GM21619 (cell line): ENCODE results near the gene GPR34.
"Not testable (repeated sequence)": the region's sequence is repeated elsewhere in the genome, so short reads cannot be mapped to it uniquely, and the experiment has no call there.

Experiments
- ATAC-seq: cut with Tn5 transposase; IDR thresholded peaks from one replicate; pipeline ENCODE4 v1.9.1; 2021; ENCODE audit not compliant: unreplicated experiment

The GPR34 gene

DNA sequence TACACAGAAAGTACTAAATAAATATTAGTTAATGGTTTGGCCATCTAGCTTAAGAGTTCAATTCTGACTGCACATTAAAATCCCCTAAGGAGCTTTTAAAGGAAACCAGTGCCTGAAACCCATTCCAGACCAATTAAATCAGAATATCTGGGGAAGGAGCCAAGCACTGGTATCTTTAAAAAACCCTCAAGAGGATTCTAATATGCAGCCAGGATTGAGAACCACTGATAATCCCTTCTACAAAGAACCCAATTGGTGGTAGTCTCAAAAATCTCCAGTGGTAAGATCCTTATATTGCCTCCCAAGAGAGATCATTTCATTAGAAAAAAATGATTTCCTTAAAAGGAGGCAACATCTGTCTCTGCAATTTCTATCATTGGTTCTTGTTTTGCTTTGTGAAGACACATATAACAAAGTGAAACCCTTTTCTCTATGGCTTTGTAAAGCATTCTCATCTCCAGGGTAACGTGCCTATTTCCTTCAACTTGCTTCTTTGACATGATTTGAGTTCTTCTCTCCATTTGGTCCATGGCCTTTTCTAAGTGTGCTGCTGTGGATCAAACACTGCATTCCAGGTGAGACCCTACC, 3.5 kb downstream of the GPR34 start:
- ATAC-seq, result no peak

DNA sequence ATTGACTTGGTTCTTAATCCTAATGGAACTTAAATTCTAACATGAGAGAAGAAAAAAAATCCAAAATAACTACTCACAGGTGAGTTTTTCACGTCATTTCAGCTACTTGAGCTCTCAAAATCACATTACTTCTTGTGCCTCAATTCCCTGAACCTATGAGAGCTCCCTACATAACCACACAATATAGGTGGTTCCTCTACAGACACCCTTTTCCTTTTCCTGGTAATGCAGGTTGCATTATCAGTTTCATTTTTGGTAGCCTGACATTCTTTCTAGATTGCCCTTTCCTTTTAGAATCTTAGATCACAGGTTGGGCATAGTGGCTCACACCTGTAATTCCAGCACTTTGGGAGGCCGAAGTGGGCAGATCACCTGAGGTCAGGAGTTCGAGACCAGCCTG, 4.3 kb downstream of the GPR34 start:
- ATAC-seq, result no peak

DNA sequence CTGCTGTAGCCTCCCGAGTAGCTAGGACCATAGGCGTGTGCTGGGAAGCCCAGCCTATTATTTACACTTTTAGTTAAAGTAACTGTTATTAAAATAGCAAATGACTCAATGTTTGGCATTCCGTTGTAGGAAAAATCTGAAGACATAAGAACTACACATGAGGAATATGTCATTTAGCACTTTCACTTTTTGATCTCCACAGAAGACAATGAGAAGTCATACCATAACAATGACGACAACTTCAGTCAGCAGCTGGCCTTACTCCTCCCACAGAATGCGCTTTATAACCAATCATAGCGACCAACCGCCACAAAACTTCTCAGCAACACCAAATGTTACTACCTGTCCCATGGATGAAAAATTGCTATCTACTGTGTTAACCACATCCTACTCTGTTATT, 6.7 kb downstream of the GPR34 start:
- ATAC-seq, result no peak

DNA sequence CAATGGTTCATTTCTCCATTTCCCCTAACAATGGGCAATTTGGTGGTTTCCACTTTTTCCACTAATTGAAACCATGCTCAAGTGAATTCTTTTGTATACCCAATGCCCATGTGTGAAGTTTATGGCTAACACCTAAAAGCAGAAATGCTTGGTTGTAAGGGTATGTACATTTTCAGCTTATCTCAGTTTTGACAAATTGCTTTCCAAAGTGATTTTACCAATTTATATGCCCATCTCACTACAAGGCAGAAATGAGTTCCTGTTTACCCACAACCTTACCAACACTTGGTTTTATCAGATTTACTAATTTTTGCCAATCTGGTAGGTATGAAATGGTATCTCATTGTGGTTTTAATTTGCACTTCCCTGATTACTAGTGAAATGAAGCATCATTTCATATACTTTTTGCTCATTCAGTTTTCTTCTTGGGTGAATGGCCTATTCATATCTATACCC, 14.8 kb downstream of the GPR34 start:
- no peak for ATAC-seq

DNA sequence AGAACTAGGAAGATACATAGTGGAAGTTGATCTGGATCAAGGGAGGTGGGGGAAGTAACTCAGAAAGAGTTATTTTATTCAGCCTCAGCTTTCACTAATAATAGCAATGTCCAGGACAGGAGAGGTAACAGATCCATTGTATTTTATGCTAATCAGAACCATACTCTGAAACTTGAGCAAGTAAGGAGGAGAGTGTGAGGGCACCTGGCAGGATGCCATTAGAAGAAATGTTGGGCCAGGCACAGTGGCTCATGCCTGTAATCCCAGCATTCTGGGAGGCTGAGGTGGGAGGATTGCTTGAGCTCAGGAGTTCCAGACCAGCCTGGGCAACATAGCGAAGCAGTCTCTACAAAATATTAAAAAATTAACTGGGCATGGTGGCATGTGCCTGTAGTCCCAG, 16.3 kb downstream of the GPR34 start:
- no peak for ATAC-seq

DNA sequence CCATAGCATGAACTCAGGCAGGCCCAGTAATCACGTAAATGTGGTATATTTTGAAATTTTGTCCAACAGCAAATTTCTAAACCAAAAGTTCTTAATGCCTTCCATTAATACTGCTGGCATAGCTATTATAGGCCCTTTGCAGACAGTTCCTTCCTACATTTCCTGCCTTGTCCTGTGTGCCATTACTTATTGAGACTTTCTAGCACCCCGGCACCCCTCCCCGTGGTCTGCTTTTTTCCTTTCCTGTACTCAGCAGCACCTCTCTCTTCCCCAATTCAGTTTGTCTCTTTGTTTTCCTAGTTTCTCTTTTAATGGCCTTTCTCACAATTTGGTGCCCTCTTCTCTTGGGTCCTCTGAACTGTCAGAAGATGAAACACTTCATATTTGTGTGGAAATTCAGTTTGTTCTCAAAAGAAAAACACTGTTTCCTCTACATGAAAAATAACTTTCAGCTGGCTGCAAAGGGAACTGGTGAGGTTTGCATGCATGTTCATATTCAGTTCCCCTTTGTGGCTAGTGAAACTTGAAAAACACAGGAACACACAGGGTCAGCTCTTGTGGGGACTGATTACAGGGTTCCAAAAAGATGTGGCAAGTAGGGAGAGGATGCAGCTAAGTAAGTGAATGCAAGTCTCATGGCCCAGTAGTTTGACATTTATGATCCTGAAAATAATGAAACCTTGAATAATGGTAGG, 17.1 kb downstream of the GPR34 start:
- peak; percentile 82 for ATAC-seq

DNA sequence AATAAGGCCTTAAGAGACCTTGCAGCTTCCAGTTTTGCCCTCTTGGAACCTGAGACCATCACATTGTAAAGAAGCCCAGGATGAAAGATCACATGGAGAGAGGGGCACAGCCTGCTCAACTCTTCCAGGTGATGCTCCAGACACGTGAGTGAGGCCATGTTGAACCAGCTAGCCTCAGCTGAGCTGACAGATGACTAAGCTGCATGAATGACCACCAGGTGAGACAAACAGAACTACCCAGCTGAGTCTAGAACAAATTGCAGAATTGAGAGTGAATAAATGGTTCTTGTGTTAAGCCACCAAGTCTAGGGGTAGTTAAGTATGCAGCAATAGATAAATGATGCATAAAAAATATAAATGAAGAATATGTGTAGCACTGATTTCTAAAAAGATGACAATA, 18.4 kb downstream of the GPR34 start:
- no peak for ATAC-seq

DNA sequence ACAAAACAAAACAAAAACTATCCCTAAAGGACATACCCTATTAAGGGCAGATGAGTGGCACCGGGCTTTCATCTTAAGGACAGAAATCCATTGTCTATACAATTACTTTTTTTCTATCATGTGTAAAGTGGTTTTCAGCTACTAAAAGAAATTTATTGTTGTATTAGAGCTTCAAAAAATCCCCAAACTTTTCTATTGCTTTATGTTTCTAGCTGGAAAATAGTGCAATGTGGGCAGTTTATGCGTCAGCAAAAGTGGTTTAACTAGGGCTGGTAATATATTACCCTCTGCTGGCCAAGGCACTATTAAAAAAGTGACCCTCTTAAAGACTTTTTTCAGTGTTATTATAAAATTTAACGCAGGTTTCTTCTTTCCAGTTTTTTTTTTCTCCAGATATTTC, 19.7 kb downstream of the GPR34 start:
- no peak for ATAC-seq

DNA sequence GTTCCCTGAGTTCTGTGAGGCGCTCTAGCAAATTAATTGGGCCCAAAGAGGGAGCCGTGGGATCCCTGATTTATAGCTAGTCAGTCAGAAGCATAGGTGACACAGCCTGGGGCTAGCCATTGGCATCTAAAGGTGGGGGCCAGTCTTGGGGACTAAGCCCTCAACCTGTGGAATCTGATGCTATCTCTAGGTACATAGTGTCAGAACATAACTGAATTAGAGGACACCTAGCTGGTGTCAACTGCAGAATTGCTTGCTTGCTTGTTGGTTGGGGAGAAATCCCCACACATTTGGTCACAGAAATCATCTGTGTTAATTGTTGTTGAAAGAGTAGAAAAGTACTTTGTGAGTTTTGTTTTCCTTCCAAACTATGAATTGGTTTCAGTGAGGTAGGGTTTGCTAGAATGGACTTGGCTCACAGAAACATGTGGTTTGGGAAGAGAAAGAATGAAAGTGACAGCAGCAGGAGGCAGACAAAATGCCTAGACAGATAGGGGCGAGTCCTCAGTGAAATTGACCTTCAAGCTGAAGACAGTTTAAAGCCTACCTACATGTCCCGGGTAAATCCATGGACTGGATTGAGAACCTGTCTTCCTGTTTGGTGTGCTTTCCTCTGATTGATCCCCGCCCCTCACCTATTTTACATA, 22.4 kb downstream of the GPR34 start:
- no peak for ATAC-seq

DNA sequence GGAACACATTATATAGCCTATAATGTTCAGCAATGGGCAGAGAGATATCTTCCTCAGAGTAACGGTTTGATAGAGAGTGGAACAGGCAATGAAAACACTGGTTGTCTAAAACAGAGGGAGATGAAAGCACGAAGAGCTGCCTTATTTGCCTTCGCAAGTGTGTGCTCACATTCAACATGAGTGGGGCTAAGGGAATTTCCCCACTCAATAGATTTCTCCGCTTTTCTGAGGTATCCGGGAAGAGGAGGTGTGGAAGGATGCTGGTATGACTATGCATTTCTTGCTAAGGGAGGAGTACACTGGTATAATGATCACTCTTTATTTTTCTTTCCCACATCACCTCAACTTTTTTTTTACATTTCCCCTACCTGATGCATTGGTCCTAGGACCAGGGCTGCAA, 27.4 kb downstream of the GPR34 start:
- ATAC-seq, result no peak

DNA sequence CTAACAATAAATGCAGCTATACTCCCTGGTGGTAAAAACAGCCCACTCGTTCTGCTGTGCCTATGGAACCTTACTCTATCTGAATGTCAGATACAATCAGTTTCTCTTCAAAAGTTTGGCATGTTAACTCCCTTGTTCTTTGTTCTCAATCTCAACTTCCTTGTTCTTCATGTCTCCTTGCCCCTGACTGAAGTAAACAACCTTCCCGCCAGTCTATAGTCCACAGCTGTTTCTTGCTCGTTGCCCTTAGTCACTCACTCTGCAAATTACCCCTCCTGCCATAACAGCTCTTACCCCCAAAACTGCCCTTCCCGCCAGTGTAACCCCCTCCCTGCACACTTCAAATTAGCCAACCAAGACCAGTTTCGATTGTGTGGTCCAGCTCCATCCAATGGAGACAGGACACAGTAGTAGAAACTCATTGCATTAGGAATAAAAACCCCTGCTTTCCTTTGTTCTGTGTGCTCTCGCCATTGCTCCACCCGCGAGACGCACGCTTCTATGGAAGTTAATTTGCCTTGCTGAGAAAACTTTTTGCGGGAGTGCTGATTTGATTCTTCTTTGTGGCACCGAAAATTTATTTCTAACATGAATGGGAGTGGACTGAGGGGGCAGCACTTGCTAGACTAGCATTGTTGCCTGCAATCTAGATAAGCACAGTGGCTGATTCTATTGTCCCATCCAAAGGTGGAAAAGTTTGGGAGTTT, 28.1 kb downstream of the GPR34 start:
- no peak for ATAC-seq

DNA sequence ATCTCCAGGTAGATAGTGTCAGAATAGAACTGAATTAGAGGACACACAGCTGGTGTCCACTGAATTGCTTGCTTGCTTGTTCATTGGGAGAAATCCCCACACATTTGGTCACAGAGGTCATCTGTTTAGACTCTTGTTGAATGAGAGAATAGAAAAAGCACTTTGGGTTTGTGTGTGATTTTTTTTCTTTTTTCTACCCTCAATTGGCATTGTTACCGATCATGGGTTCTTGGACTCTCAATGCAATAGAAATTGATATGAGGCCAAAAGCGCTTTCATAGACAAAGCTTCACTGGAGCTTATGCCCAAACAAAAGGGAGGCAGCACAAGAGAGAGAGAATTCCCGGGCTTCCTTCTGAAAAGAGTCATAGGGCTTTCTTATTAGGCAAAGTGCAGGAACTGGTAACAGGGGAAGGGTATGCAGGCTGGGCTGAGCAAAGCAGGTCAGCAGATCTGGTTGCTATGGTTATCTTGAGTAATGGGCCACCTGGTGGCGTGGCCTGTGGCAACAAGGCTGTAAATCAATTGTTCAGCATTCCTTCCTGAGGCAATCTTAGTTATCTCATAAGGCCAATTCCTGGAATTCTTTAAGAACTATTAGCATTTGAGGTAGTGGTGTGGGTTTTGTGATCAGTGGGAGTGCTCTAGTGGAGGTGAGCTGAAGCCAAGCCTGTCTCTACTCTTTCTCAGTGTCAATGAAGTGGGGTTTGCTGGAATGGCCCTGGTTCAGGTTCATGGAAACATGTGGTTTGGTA, 29.9 kb downstream of the GPR34 start:
- no peak for ATAC-seq

DNA sequence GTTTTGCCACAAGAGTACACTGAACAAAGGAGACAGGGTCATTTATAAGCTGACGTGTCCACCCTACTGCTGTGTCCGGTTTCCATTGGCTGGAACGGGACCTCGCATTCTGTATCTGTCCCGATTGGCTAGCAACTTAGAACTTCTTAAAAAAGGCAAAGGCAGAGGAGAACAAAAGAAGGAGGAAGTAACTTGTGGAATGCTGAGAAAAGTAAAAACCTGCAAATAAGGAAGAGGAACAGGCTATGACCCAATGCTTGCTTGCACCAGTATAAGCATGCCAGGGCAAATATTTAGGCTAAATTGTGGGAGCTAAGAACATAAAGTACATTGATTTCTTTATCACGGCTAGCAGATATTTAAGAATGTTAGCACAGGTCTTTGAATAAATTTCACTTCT, 30.8 kb downstream of the GPR34 start:
- not testable (repeated sequence) for ATAC-seq

DNA sequence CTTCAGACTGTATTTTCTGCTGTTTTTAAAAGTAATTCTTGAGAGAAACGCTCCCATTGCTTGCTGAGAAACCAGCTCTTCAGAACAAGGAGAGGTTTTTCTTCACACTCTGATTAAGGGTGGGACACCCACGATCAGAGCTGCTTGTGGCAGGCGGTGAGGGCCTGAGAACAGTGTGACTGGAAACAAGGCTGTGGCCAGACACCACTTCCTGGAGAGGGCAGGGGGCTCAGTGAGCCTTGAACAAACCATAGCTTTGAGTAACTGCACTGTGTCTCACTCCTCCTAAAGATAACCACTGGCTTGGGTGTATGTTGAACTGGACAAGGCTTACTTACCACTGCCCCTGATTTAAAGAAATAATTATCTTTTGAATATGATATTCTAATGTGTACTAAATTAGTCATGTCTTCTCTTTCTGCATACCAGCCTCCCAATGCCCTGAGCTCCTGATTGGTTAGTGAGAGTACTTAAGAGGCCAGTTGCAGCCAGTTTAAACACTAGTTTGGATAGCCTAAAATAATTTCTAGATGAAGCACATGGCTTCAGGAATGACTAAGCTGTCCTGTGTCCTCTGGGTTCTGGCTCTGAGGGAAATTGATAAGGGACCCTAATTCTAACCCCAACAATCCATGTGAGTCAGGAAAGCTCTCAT, 31.5 kb downstream of the GPR34 start:
- peak; percentile 90 for ATAC-seq

DNA sequence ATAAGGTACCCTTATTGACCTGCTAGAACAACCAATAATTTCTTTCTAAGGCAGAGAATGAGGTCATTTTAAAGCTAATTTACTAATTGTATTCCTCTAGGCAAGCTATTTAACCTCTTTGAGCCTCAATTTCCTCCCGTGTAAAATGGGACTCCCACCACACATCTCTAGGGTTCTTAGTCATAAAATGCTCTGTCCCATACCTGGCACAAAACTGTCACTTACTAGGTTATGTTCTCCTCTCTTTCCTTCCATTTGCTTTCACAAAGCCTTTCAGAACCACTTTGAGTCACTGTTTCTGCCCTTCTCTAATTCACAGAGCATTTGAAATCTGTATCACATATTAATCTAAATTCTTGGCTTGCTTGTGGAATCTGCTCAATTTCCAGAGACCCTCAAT, 32.8 kb downstream of the GPR34 start:
- peak; percentile 38 for ATAC-seq

DNA sequence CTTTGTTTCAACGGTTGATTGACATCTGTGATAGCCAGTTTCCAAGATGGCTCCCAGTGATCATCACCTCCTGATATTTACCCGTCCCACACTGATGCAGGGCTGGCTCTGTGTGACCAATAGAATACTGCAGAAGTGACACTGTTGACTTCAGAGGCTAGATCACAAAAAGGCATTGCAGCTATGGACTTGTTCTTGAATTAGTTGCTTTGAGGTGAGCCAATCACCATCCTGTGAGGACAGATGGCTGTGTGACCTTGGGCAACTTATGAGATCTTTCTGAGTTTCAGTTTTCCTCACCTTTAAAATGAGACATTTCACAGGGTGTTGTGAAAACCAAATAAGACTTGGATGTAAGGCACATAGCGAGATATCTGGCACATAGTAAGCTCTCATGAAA, 33.4 kb downstream of the GPR34 start:
- ATAC-seq, result no peak

DNA sequence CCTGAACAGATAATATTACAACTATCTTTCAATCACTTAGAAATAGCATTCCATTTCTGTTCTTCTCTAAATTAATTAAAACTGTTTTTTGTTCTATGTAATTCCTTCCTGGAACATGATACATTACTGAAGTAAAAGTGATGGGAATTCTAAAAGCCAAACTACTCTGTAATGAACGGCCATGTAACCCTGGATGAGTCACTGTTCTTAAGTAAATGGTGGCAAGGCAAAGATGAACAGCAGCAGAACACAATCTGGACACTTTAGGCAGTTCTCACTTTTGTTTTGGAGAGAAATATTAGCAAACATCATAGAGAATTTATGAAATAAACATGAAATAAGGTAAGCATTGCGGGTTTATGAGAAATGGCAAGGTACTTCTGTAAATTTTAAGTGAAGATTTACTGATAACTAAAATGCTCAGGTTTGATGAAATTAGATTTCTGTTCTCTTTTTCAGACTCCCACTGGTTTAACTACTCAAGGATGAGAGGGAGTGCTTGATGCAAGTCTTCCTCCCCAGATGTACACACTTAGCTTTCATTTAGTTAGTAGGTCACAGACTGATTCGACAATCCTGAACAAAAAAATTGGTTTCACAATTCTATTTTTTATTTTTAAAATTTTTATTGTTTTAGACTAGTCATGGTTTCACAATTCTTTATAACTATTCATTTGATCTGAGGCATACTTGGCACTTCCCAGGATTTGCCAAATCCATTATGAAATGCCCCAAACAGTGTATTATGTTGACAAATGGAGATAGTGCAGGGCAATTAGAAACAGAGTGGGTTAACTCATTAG, 34.2 kb downstream of the GPR34 start:
- no peak for ATAC-seq

DNA sequence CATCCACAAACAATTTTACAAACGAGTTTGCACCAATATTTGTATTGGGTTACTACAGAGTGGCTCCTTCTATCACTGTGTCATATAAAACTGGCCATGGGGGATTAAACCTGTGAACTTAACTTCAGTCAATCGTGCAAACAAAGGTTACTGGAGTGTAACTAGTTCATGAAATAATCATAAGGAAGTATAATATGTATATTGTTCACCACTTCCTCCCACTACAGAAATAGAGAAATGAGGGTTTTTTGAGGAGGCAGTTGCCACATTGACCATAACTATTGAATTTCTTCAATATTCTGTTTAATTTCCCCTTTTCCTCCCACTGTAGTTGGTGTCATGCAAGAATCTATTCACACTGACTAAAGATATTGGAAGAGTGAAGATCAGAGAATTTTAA, 35.1 kb downstream of the GPR34 start, which contains the start of gene GPR82:
Gene GPR82, plus strand, starts transcription at position 356 of the 400 bp plus-strand sequence. CDS start 2,846 bp downstream, outside the sequence.
- no peak for ATAC-seq

DNA sequence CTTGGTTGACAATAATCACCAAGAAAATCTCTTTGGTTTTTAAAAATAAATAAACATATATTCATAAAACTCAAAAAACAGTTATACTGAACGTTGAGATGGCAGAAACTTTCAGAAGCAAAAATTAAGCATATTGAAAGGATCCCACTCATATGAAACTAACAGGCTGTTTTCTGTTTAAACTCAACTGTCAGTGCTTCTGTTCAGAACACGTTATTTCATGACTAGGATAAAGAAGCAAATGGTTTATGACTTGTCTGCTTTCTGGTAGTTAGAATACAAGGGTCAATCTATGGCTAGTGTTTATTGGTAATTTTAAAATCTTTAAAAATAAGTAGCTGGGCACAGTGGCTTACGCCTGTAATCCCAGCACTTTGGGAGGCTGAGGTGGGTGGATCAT, 39.4 kb downstream of the GPR34 start:
- ATAC-seq, result no peak

DNA sequence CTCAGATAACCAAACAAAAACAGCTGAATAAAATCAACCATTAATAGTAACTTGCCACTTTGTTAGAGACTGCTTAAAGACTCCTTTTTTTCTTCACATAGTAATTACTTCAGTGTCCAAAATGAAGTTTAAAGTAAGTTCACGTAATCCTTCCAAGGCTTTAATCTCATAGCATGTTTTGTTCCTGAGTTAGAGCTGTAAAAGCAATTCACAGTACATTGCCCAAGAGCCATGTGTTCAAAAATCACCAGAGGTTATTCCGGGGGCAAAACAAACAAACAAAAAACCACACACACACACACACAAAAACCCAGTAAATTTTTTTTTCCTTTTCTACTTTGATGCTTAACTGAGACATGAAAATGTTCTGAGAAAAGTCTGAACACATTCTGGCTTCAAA, 41.3 kb downstream of the GPR34 start:
- no peak for ATAC-seq
